HCT116 (cell line): Measurements from ENCODE around the gene CWH43.
"Not testable (repeated sequence)": the region's sequence is repeated elsewhere in the genome, so short reads cannot be mapped to it uniquely, and the experiment has no call there.

ENCODE experiments used
- ATF3 ChIP-seq: IDR thresholded peaks from 2 replicates; pipeline ENCODE4 v1.6.1; 2012
- CEBPB ChIP-seq: IDR thresholded peaks from 2 replicates; pipeline ENCODE4 v1.6.1; 2012; ENCODE audit warnings: low read depth
- CTCF ChIP-seq, 3 experiments: fragments of 200-600 bp in 1 of 3; sonication (generic) in 1 of 3; IDR thresholded peaks in 2 of 3; conservative IDR thresholded peaks in 1 of 3; 2 replicates each; pipeline ENCODE4 v1.5.1; 2012 to 2017; ENCODE audit warnings: low read depth in 2 of 3, low read length in 2 of 3, antibody characterized with exemption in 1 of 3, borderline replicate concordance in 1 of 3, control low read depth in 1 of 3, mild to moderate bottlenecking in 1 of 3, mixed read lengths in 1 of 3, mixed run types in 1 of 3, moderate library complexity in 1 of 3; ENCODE audit not compliant: insufficient read depth in 1 of 3
- FOSL1 ChIP-seq: IDR thresholded peaks from 2 replicates; pipeline ENCODE4 v1.6.1; 2012; ENCODE audit warnings: low read depth
- POLR2A ChIP-seq: IDR thresholded peaks from 2 replicates; pipeline ENCODE4 v1.7.0; 2011; ENCODE audit warnings: borderline replicate concordance; ENCODE audit not compliant: insufficient read depth, insufficient read length; ENCODE audit errors: extremely low read depth
- RAD21 ChIP-seq: IDR thresholded peaks from 2 replicates; pipeline ENCODE4 v1.6.1; 2012; ENCODE audit warnings: low read depth, mild to moderate bottlenecking
- REST ChIP-seq: IDR thresholded peaks from 2 replicates; pipeline ENCODE4 v1.6.1; 2012; ENCODE audit warnings: low read depth
- SP1 ChIP-seq: IDR thresholded peaks from 2 replicates; pipeline ENCODE4 v1.6.1; 2012; ENCODE audit warnings: low read depth
- ZBTB33 ChIP-seq: IDR thresholded peaks from 2 replicates; pipeline ENCODE4 v1.6.1; 2011; ENCODE audit warnings: mild to moderate bottlenecking, low read length, moderate library complexity; ENCODE audit not compliant: insufficient replicate concordance; ENCODE audit errors: extremely low read depth

GRCh38 chr4:49091883-49092282 is 105.8 kb downstream of the CWH43 start:
- TF ChIP-seq POLR2A; CTCF (IDR thresholded peaks at IDR 0.05 in 2 of 3, conservative IDR thresholded peaks at IDR 0.05 in 1 of 3; ENCODE audit: borderline replicate concordance in 1 of 3, insufficient read depth in 1 of 3, low read depth in 2 of 3, low read length in 2 of 3); FOSL1; REST; RAD21; SP1; ZBTB33; ATF3; CEBPB: not testable (repeated sequence)
